ENCODE data around the gene BEX3.
A peak's percentile ranks its signal among the peaks of the same experiment; 100 is the strongest.

BEX3 gene

GRCh38 chrX:103396660-103397059 is 20.3 kb downstream of the BEX3 start:
- Histone ChIP-seq H2BK5ac (ENCODE audit: low read length) (no peak overlapping the region), H3K27me3 (ENCODE audit: insufficient read depth, low read length, poor library complexity) (no peaks in the 10 kb centered on the region), H3K4me2 (ENCODE audit: low read length) (no peak overlapping the region), H2BK15ac (replicated peaks; ENCODE audit: low read depth) (no peak overlapping the region), H3K4me1 (ENCODE audit: control insufficient read depth, low read depth, low read length) (no peaks in the 10 kb centered on the region), H2BK120ac (ENCODE audit: low read depth, low read length) (no peak overlapping the region), H3K4ac (ENCODE audit: low read depth, low read length) (no peak overlapping the region), H3K9ac (ENCODE audit: low read length) (no peak overlapping the region), H4K8ac (ENCODE audit: low read depth, low read length) (no peak overlapping the region), H3K27ac (ENCODE audit: low read depth, low read length) (no peak overlapping the region), H2AK5ac (ENCODE audit: low read length) (no peak overlapping the region), H3K56ac (ENCODE audit: low read length) (no peak overlapping the region), H4K5ac (ENCODE audit: low read length) (no peak overlapping the region), H3K4me3 (ENCODE audit: low read length) (no peak overlapping the region), H3K18ac (ENCODE audit: low read length) (no peak overlapping the region), H3K79me2 (ENCODE audit: control insufficient read depth, insufficient read depth, low read length) (no peaks in the 10 kb centered on the region), H3K23ac (ENCODE audit: low read length) (no peak overlapping the region), H3K79me1 (ENCODE audit: low read length) (no peaks in the 10 kb centered on the region), H3K36me3 (ENCODE audit: control insufficient read depth, insufficient read depth, low read length) (no peaks in the 10 kb centered on the region)
- no CpG with 5 or more reads among the region's 2 CpGs for WGBS (ENCODE audit: extremely low coverage, insufficient coverage, low lambda C conversion rate)
- no peak for DNase-seq

GRCh38 chrX:103397707-103398106 is 21.4 kb downstream of the BEX3 start:
- no peak overlapping the region for H2BK15ac ChIP-seq (replicated peaks; ENCODE audit: low read depth)
- no peak overlapping the region for H3K27ac ChIP-seq (ENCODE audit: low read depth, low read length)
- H3K18ac ChIP-seq (ENCODE audit: low read length) = no peak overlapping the region
- no peaks in the 10 kb centered on the region for H3K79me2 ChIP-seq (ENCODE audit: control insufficient read depth, insufficient read depth, low read length)
- no peak overlapping the region for H3K9ac ChIP-seq (ENCODE audit: low read length)
- no peaks in the 10 kb centered on the region for H3K27me3 ChIP-seq (ENCODE audit: insufficient read depth, low read length, poor library complexity)
- no peak overlapping the region for H3K56ac ChIP-seq (ENCODE audit: low read length)
- DNase-seq = no peak
- H3K36me3 ChIP-seq (ENCODE audit: control insufficient read depth, insufficient read depth, low read length) = no peaks in the 10 kb centered on the region
- H4K5ac ChIP-seq (ENCODE audit: low read length) = no peak overlapping the region
- no peak overlapping the region for H3K4me2 ChIP-seq (ENCODE audit: low read length)
- H3K79me1 ChIP-seq (ENCODE audit: low read length) = no peaks in the 10 kb centered on the region
- no peak overlapping the region for H2AK5ac ChIP-seq (ENCODE audit: low read length)
- WGBS (ENCODE audit: extremely low coverage, insufficient coverage, low lambda C conversion rate) = no CpG with 5 or more reads among the region's 4 CpGs
- no peak overlapping the region for H4K8ac ChIP-seq (ENCODE audit: low read depth, low read length)
- H3K4ac ChIP-seq (ENCODE audit: low read depth, low read length) = no peak overlapping the region
- H2BK5ac ChIP-seq (ENCODE audit: low read length) = no peak overlapping the region
- no peak overlapping the region for H3K4me3 ChIP-seq (ENCODE audit: low read length)
- H2BK120ac ChIP-seq (ENCODE audit: low read depth, low read length) = no peak overlapping the region
- H3K23ac ChIP-seq (ENCODE audit: low read length) = no peak overlapping the region
- no peaks in the 10 kb centered on the region for H3K4me1 ChIP-seq (ENCODE audit: control insufficient read depth, low read depth, low read length)

- H3K56ac ChIP-seq (ENCODE audit: low read length) = no peak overlapping the region
- H3K4me2 ChIP-seq (ENCODE audit: low read length) = no peak overlapping the region
- no peak overlapping the region for H2BK5ac ChIP-seq (ENCODE audit: low read length)
- no CpG with 5 or more reads among the region's 1 CpG for WGBS (ENCODE audit: extremely low coverage, insufficient coverage, low lambda C conversion rate)
- no peaks in the 10 kb centered on the region for H3K27me3 ChIP-seq (ENCODE audit: insufficient read depth, low read length, poor library complexity)
- no peak overlapping the region for H3K23ac ChIP-seq (ENCODE audit: low read length)
- H4K5ac ChIP-seq (ENCODE audit: low read length) = no peak overlapping the region
- H4K8ac ChIP-seq (ENCODE audit: low read depth, low read length) = no peak overlapping the region
- no peak overlapping the region for H3K9ac ChIP-seq (ENCODE audit: low read length)
- no peak overlapping the region for H3K4me3 ChIP-seq (ENCODE audit: low read length)
- no peak overlapping the region for H2AK5ac ChIP-seq (ENCODE audit: low read length)
- H3K4me1 ChIP-seq (ENCODE audit: control insufficient read depth, low read depth, low read length) = no peaks in the 10 kb centered on the region
- H3K79me1 ChIP-seq (ENCODE audit: low read length) = no peaks in the 10 kb centered on the region
- H3K4ac ChIP-seq (ENCODE audit: low read depth, low read length) = no peak overlapping the region
- no peak overlapping the region for H3K18ac ChIP-seq (ENCODE audit: low read length)
- no peaks in the 10 kb centered on the region for H3K36me3 ChIP-seq (ENCODE audit: control insufficient read depth, insufficient read depth, low read length)
- H2BK120ac ChIP-seq (ENCODE audit: low read depth, low read length) = no peak overlapping the region
- H3K27ac ChIP-seq (ENCODE audit: low read depth, low read length) = no peak overlapping the region
- no peaks in the 10 kb centered on the region for H3K79me2 ChIP-seq (ENCODE audit: control insufficient read depth, insufficient read depth, low read length)
- DNase-seq = no peak
- H2BK15ac ChIP-seq (replicated peaks; ENCODE audit: low read depth) = no peak overlapping the region
Measured at GRCh38 chrX:103398421-103398864, 22.1 kb downstream of the BEX3 start.

- no peaks in the 10 kb centered on the region for H3K79me2 ChIP-seq (ENCODE audit: control insufficient read depth, insufficient read depth, low read length)
- no peak overlapping the region for H3K4me2 ChIP-seq (ENCODE audit: low read length)
- DNase-seq = no peak
- no CpG with 5 or more reads among the region's 1 CpG for WGBS (ENCODE audit: extremely low coverage, insufficient coverage, low lambda C conversion rate)
- no peak overlapping the region for H2BK5ac ChIP-seq (ENCODE audit: low read length)
- no peak overlapping the region for H2AK5ac ChIP-seq (ENCODE audit: low read length)
- H4K5ac ChIP-seq (ENCODE audit: low read length) = no peak overlapping the region
- no peak overlapping the region for H3K56ac ChIP-seq (ENCODE audit: low read length)
- no peak overlapping the region for H3K23ac ChIP-seq (ENCODE audit: low read length)
- no peak overlapping the region for H3K4ac ChIP-seq (ENCODE audit: low read depth, low read length)
- no peaks in the 10 kb centered on the region for H3K79me1 ChIP-seq (ENCODE audit: low read length)
- H3K27ac ChIP-seq (ENCODE audit: low read depth, low read length) = no peak overlapping the region
- H3K4me1 ChIP-seq (ENCODE audit: control insufficient read depth, low read depth, low read length) = no peaks in the 10 kb centered on the region
- no peak overlapping the region for H3K4me3 ChIP-seq (ENCODE audit: low read length)
- H3K9ac ChIP-seq (ENCODE audit: low read length) = no peak overlapping the region
- no peaks in the 10 kb centered on the region for H3K27me3 ChIP-seq (ENCODE audit: insufficient read depth, low read length, poor library complexity)
- no peak overlapping the region for H2BK120ac ChIP-seq (ENCODE audit: low read depth, low read length)
- H4K8ac ChIP-seq (ENCODE audit: low read depth, low read length) = no peak overlapping the region
- no peak overlapping the region for H2BK15ac ChIP-seq (replicated peaks; ENCODE audit: low read depth)
- H3K18ac ChIP-seq (ENCODE audit: low read length) = no peak overlapping the region
- no peaks in the 10 kb centered on the region for H3K36me3 ChIP-seq (ENCODE audit: control insufficient read depth, insufficient read depth, low read length)
Measured at GRCh38 chrX:103399744-103400143, 23.4 kb downstream of the BEX3 start.

- H4K5ac ChIP-seq (ENCODE audit: low read length) = no peak overlapping the region
- H3K79me1 ChIP-seq (ENCODE audit: low read length) = no peaks in the 10 kb centered on the region
- no peak overlapping the region for H3K4me3 ChIP-seq (ENCODE audit: low read length)
- DNase-seq = no peak
- H3K27me3 ChIP-seq (ENCODE audit: insufficient read depth, low read length, poor library complexity) = no peaks in the 10 kb centered on the region
- no peak overlapping the region for H2AK5ac ChIP-seq (ENCODE audit: low read length)
- no peak overlapping the region for H3K9ac ChIP-seq (ENCODE audit: low read length)
- H3K23ac ChIP-seq (ENCODE audit: low read length) = no peak overlapping the region
- no peaks in the 10 kb centered on the region for H3K79me2 ChIP-seq (ENCODE audit: control insufficient read depth, insufficient read depth, low read length)
- no peak overlapping the region for H2BK5ac ChIP-seq (ENCODE audit: low read length)
- no peak overlapping the region for H3K4me2 ChIP-seq (ENCODE audit: low read length)
- H2BK15ac ChIP-seq (replicated peaks; ENCODE audit: low read depth) = no peak overlapping the region
- no peak overlapping the region for H4K8ac ChIP-seq (ENCODE audit: low read depth, low read length)
- no peaks in the 10 kb centered on the region for H3K4me1 ChIP-seq (ENCODE audit: control insufficient read depth, low read depth, low read length)
- no peaks in the 10 kb centered on the region for H3K36me3 ChIP-seq (ENCODE audit: control insufficient read depth, insufficient read depth, low read length)
- no peak overlapping the region for H2BK120ac ChIP-seq (ENCODE audit: low read depth, low read length)
- H3K27ac ChIP-seq (ENCODE audit: low read depth, low read length) = no peak overlapping the region
- no peak overlapping the region for H3K4ac ChIP-seq (ENCODE audit: low read depth, low read length)
- no peak overlapping the region for H3K56ac ChIP-seq (ENCODE audit: low read length)
- H3K18ac ChIP-seq (ENCODE audit: low read length) = no peak overlapping the region
- WGBS (ENCODE audit: extremely low coverage, insufficient coverage, low lambda C conversion rate) = no CpG with 5 or more reads among the region's 1 CpG
Measured at GRCh38 chrX:103400931-103401330, 24.6 kb downstream of the BEX3 start.

- Histone ChIP-seq H2BK120ac (ENCODE audit: low read depth, low read length) (no peak overlapping the region), H3K79me2 (ENCODE audit: control insufficient read depth, insufficient read depth, low read length) (no peaks in the 10 kb centered on the region), H3K36me3 (ENCODE audit: control insufficient read depth, insufficient read depth, low read length) (no peaks in the 10 kb centered on the region), H3K4me2 (ENCODE audit: low read length) (peak overlapping the region; percentile 56), H3K18ac (ENCODE audit: low read length) (peak overlapping the region; percentile 68), H3K27me3 (ENCODE audit: insufficient read depth, low read length, poor library complexity) (no peaks in the 10 kb centered on the region), H2BK15ac (replicated peaks; ENCODE audit: low read depth) (no peak overlapping the region), H2BK5ac (ENCODE audit: low read length) (no peak overlapping the region), H3K4ac (ENCODE audit: low read depth, low read length) (no peak overlapping the region), H3K27ac (ENCODE audit: low read depth, low read length) (no peak overlapping the region), H3K9ac (ENCODE audit: low read length) (peak overlapping the region; percentile 75), H3K56ac (ENCODE audit: low read length) (peak overlapping the region; percentile 84), H3K79me1 (ENCODE audit: low read length) (no peaks in the 10 kb centered on the region), H3K4me3 (ENCODE audit: low read length) (peak overlapping the region; percentile 62), H4K8ac (ENCODE audit: low read depth, low read length) (no peak overlapping the region), H3K23ac (ENCODE audit: low read length) (no peak overlapping the region), H2AK5ac (ENCODE audit: low read length) (no peak overlapping the region), H4K5ac (ENCODE audit: low read length) (peak overlapping the region; percentile 87), H3K4me1 (ENCODE audit: control insufficient read depth, low read depth, low read length) (no peaks in the 10 kb centered on the region)
- DNase-seq = peak; percentile 94
- no CpG with 5 or more reads among the region's 19 CpGs for WGBS (ENCODE audit: extremely low coverage, insufficient coverage, low lambda C conversion rate)
Measured at GRCh38 chrX:103404231-103405008, 28.1 kb downstream of the BEX3 start.
